GM21381 (cell line): ENCODE data around the gene RNASE11.
"Not testable (repeated sequence)": the region's sequence is repeated elsewhere in the genome, so short reads cannot be mapped to it uniquely, and the experiment has no call there.

ENCODE experiments used
- ATAC-seq: cut with Tn5 transposase; IDR thresholded peaks from one replicate; pipeline ENCODE4 v1.9.1; 2021; ENCODE audit warnings: mild to moderate bottlenecking, moderate library complexity; ENCODE audit not compliant: unreplicated experiment

RNASE11 gene

GRCh38 chr14:20614038-20614840 is 26.4 kb upstream of the RNASE11 start:
- ATAC-seq, result peak; percentile 3

GRCh38 chr14:20613094-20614037 is 25.6 kb upstream of the RNASE11 start:
- ATAC-seq, result peak; percentile 62

- ATAC-seq, result no peak
These were observed 24.6 kb upstream of the RNASE11 start for GRCh38 chr14:20612403-20612802.

GRCh38 chr14:20611277-20611676 is 23.5 kb upstream of the RNASE11 start:
- no peak for ATAC-seq

GRCh38 chr14:20610002-20610765 is 22.4 kb upstream of the RNASE11 start:
- no peak for ATAC-seq

GRCh38 chr14:20609215-20610001 is 21.6 kb upstream of the RNASE11 start:
- no peak for ATAC-seq

- ATAC-seq, result no peak
These were observed 20.7 kb upstream of the RNASE11 start for GRCh38 chr14:20608383-20609110.

- ATAC-seq, result no peak
These were observed 19.8 kb upstream of the RNASE11 start for GRCh38 chr14:20607617-20608016.

GRCh38 chr14:20606902-20607242 is 19.1 kb upstream of the RNASE11 start:
- ATAC-seq, result no peak

GRCh38 chr14:20606190-20606901 is 18.5 kb upstream of the RNASE11 start:
- no peak for ATAC-seq

GRCh38 chr14:20603813-20604690 is 16.3 kb upstream of the RNASE11 start:
- ATAC-seq, result no peak

- ATAC-seq, result no peak
These were observed 14.8 kb upstream of the RNASE11 start for GRCh38 chr14:20602583-20602982.

GRCh38 chr14:20601522-20601921 is 13.7 kb upstream of the RNASE11 start:
- no peak for ATAC-seq

GRCh38 chr14:20597108-20597507 is 9.3 kb upstream of the RNASE11 start:
- no peak for ATAC-seq

GRCh38 chr14:20595726-20596125 is 7.9 kb upstream of the RNASE11 start:
- ATAC-seq, result not testable (repeated sequence)

GRCh38 chr14:20592574-20592973 is 4.8 kb upstream of the RNASE11 start:
- ATAC-seq, result no peak

- ATAC-seq, result no peak
These were observed 3.4 kb upstream of the RNASE11 start, which contains the start of gene RNASE12 for GRCh38 chr14:20591235-20591634. Gene RNASE12, minus strand, starts transcription at chr14:20591376. Its CDS starts 653 bp downstream, at chr14:20590723.

- ATAC-seq, result no peak
These were observed 3.9 kb downstream of the RNASE11 start for GRCh38 chr14:20583908-20584307.
